Fibroblast of peridontal ligament (primary cell): ENCODE measurements around the gene KCP.
A peak's percentile ranks its signal among the peaks of the same experiment; 100 is the strongest.

Experiments
- DNase-seq: peaks from one replicate; pipeline ENCODE4 v3.0.0-alpha.2; 2010; ENCODE audit errors: extremely low read depth

The KCP gene

DNA sequence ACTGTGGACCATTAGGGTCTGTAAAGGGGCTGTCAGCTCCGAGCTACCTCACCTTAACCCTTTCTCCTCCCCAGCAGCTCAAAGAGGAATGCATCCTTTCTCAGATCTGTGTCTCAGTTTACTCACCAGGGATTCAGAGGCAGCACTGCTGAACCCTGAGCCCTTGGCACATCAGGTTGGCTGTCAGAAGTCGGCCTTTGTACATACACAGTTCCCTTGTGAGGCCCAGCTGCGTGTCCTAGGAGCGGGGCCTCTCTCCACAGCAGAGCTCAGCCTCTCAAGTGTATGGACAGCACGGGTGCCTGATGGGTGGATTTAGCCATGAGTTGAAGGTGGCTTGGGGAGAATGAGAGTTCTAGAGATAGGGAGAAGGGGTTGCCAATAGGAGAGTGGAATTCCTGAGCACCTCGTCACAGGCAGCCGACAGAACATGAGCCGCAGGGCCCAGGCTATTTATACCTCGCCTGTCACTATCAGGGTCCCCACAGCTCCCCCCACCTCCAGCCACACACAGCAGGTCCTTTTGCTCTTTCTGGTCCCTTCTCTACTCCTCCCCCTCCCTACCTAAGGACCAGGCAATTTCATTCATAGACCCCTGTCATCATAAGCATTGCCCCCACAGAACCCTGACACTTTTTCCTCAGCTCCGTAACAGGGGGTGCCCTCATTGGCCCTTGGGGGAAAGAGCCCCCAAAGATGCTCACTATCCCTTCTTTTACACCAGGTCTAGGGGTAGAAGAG lies 82.4 kb downstream of the KCP start:
- peak; percentile 62 for DNase-seq

GRCh38 chr7:128827248-128827958 lies 83.1 kb downstream of the KCP start:
- DNase-seq: peak; percentile 93

GRCh38 chr7:128826916-128827247 lies 83.6 kb downstream of the KCP start:
- no peak for DNase-seq
